ENCODE results near the gene GREB1L.

- no peak for TF ChIP-seq HMG20A (CRISPR knock-in tag; IDR thresholded peaks at IDR 0.05; ENCODE audit: borderline replicate concordance)
- TF ChIP-seq SMC3 (IDR thresholded peaks at IDR 0.05; ENCODE audit: low read length): no peak
- TF ChIP-seq CTCF (CRISPR knock-in tag; IDR thresholded peaks at IDR 0.05): no peak
- no peak for TF ChIP-seq ZBTB44 (CRISPR knock-in tag; IDR thresholded peaks at IDR 0.05)
- no peak for TF ChIP-seq TAF1 (CRISPR knock-in tag; IDR thresholded peaks at IDR 0.05)
- TF ChIP-seq HOXA7 (CRISPR knock-in tag; IDR thresholded peaks at IDR 0.05): no peak
- TF ChIP-seq SRSF9 (IDR thresholded peaks at IDR 0.05; ENCODE audit: borderline replicate concordance, insufficient read depth, low read depth, low read length, poor library complexity, severe bottlenecking): no peak
- TF ChIP-seq ZNF549 (CRISPR knock-in tag; IDR thresholded peaks at IDR 0.05): no peak
- no peak for TF ChIP-seq ZXDC (CRISPR knock-in tag; IDR thresholded peaks at IDR 0.05)
- TF ChIP-seq ZFP62 (CRISPR knock-in tag; IDR thresholded peaks at IDR 0.05): no peak
Observed at GRCh38 chr18:21359746-21360145, 117.7 kb downstream of the GREB1L start.

Data from HepG2 (cell line).